Measurements from ENCODE around the gene DSCAM.

DSCAM gene

DNA sequence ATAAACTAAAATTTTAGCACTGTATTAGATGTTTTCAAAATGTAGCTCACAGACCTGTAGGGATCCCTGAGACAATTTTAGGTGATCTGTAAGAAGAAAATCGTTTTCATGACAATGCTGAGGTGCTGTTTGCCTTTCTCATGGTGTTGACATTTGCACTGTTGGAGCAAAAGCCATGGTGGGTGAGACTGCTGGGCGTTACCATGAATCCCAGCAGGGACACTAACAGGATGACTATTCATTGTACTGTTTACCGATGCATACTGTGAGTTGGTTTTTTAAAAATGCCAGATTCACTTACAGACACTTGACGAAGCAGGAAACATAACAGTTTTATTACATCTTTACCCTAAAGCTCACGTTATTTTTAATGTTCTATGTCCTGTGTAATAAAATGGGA lies 511.3 kb downstream of the DSCAM start:
- TF ChIP-seq ZBTB7A (IDR thresholded peaks at IDR 0.05; ENCODE audit: low read depth): no peak
- TF ChIP-seq, protein P1, sequence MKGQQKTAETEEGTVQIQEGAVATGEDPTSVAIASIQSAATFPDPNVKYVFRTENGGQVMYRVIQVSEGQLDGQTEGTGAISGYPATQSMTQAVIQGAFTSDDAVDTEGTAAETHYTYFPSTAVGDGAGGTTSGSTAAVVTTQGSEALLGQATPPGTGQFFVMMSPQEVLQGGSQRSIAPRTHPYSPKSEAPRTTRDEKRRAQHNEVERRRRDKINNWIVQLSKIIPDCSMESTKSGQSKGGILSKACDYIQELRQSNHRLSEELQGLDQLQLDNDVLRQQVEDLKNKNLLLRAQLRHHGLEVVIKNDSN (IDR thresholded peaks at IDR 0.05): no peak
- TF ChIP-seq TEAD4 (IDR thresholded peaks at IDR 0.05): no peak
- no peak for TF ChIP-seq CEBPB (IDR thresholded peaks at IDR 0.05)
- TF ChIP-seq NFIC (IDR thresholded peaks at IDR 0.05): no peak

DNA sequence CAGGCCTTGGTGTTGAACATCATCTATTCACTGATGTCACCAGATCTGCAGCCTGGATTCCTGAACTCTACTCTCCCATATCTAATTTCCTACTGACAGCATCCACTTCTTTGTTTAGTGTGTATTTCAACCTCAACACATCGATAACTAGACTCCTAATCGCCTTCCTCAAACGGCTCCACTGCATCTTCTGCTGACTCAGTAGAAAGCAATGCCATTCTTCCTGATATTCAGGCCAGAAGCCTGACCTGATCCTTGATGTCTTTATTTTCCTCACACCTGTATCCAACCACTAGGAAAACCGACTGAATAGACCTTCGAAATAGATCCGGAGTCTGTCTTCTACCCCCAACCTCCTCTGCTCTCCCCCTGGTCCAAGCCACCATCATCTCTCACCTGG lies 512.8 kb downstream of the DSCAM start:
- TF ChIP-seq EP300 (IDR thresholded peaks at IDR 0.05; ENCODE audit: borderline replicate concordance): no peak
- no peak for TF ChIP-seq TAF1 (IDR thresholded peaks at IDR 0.05; ENCODE audit: low read depth)
- TF ChIP-seq CREB1 (IDR thresholded peaks at IDR 0.05; ENCODE audit: low read depth): no peak
- TF ChIP-seq, protein P2, sequence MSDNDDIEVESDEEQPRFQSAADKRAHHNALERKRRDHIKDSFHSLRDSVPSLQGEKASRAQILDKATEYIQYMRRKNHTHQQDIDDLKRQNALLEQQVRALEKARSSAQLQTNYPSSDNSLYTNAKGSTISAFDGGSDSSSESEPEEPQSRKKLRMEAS (IDR thresholded peaks at IDR 0.05): no peak
- TF ChIP-seq, protein P3, sequence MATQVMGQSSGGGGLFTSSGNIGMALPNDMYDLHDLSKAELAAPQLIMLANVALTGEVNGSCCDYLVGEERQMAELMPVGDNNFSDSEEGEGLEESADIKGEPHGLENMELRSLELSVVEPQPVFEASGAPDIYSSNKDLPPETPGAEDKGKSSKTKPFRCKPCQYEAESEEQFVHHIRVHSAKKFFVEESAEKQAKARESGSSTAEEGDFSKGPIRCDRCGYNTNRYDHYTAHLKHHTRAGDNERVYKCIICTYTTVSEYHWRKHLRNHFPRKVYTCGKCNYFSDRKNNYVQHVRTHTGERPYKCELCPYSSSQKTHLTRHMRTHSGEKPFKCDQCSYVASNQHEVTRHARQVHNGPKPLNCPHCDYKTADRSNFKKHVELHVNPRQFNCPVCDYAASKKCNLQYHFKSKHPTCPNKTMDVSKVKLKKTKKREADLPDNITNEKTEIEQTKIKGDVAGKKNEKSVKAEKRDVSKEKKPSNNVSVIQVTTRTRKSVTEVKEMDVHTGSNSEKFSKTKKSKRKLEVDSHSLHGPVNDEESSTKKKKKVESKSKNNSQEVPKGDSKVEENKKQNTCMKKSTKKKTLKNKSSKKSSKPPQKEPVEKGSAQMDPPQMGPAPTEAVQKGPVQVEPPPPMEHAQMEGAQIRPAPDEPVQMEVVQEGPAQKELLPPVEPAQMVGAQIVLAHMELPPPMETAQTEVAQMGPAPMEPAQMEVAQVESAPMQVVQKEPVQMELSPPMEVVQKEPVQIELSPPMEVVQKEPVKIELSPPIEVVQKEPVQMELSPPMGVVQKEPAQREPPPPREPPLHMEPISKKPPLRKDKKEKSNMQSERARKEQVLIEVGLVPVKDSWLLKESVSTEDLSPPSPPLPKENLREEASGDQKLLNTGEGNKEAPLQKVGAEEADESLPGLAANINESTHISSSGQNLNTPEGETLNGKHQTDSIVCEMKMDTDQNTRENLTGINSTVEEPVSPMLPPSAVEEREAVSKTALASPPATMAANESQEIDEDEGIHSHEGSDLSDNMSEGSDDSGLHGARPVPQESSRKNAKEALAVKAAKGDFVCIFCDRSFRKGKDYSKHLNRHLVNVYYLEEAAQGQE (IDR thresholded peaks at IDR 0.05; ENCODE audit: low read depth): no peak
- TF ChIP-seq, protein P1 (IDR thresholded peaks at IDR 0.05): no peak
- no peak for TF ChIP-seq CEBPB (IDR thresholded peaks at IDR 0.05)
- no peak for TF ChIP-seq RAD21 (IDR thresholded peaks at IDR 0.05; ENCODE audit: low read depth)
- no peak for TF ChIP-seq FOXM1 (IDR thresholded peaks at IDR 0.05; ENCODE audit: borderline replicate concordance, low read depth)
- TF ChIP-seq TCF12 (IDR thresholded peaks at IDR 0.05; ENCODE audit: low read depth): no peak
- TF ChIP-seq ZBTB7A (IDR thresholded peaks at IDR 0.05; ENCODE audit: low read depth): no peak
- TF ChIP-seq EGR1 (IDR thresholded peaks at IDR 0.05): no peak
- no peak for TF ChIP-seq YY1 (IDR thresholded peaks at IDR 0.05; ENCODE audit: low read depth)
- TF ChIP-seq TEAD4 (IDR thresholded peaks at IDR 0.05): no peak
- TF ChIP-seq NFIC (IDR thresholded peaks at IDR 0.05): no peak

DNA sequence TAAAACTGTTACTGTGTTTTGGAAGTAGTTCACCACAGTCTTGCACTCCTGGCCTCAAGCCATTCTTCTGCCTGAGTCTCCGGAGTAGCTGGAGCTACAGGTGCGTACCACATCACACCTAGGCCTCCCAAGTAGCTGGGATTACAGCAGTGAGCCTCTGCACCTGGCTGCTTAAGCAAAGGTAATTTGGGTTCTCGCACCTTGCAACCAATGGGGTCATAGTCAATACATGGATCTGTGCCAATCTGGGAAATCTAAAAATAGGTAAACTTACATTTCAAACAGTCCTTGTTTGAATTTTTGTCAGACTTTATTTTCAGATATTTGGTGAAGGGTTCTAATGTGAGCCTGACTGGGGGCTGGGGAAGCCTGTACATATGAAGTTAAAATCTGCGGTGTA lies 513.2 kb downstream of the DSCAM start:
- TF ChIP-seq TAF1 (IDR thresholded peaks at IDR 0.05; ENCODE audit: low read depth) (no peak), CEBPB (IDR thresholded peaks at IDR 0.05) (no peak), YY1 (IDR thresholded peaks at IDR 0.05; ENCODE audit: low read depth) (no peak), FOXM1 (IDR thresholded peaks at IDR 0.05; ENCODE audit: borderline replicate concordance, low read depth) (no peak), TCF12 (IDR thresholded peaks at IDR 0.05; ENCODE audit: low read depth) (no peak), CREB1 (IDR thresholded peaks at IDR 0.05; ENCODE audit: low read depth) (no peak), ZBTB7A (IDR thresholded peaks at IDR 0.05; ENCODE audit: low read depth) (no peak)
- TF ChIP-seq, protein P3 (IDR thresholded peaks at IDR 0.05; ENCODE audit: low read depth): no peak
- TF ChIP-seq, protein P2 (IDR thresholded peaks at IDR 0.05): no peak

DNA sequence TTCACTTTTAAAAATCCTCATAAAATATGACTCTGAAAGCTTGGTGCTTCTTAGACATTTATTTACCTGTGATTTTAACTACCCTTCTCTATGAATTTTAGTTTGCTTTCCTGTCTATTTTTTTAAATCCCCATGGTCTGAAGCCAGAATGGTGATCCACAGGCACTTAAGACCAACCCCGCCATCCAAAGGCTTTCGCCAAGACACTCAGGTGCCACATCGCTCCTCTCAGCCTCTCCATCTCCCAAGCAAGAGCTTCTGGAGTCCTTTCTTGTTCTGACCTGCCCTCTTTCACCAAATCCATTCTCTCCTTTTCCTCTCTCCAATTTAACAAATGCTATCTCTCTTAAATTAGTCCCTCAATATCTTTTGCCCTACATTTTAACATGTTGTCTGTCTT lies 515.2 kb downstream of the DSCAM start:
- TF ChIP-seq, protein P2 (IDR thresholded peaks at IDR 0.05): no peak
- TF ChIP-seq CREB1 (IDR thresholded peaks at IDR 0.05; ENCODE audit: low read depth) (no peak), EP300 (IDR thresholded peaks at IDR 0.05; ENCODE audit: borderline replicate concordance) (no peak), RAD21 (IDR thresholded peaks at IDR 0.05; ENCODE audit: low read depth) (no peak), YY1 (IDR thresholded peaks at IDR 0.05; ENCODE audit: low read depth) (no peak), ZBTB7A (IDR thresholded peaks at IDR 0.05; ENCODE audit: low read depth) (no peak), CEBPB (IDR thresholded peaks at IDR 0.05) (no peak), NFIC (IDR thresholded peaks at IDR 0.05) (no peak), FOXM1 (IDR thresholded peaks at IDR 0.05; ENCODE audit: borderline replicate concordance, low read depth) (no peak)
- TF ChIP-seq, protein P1 (IDR thresholded peaks at IDR 0.05): no peak

DNA sequence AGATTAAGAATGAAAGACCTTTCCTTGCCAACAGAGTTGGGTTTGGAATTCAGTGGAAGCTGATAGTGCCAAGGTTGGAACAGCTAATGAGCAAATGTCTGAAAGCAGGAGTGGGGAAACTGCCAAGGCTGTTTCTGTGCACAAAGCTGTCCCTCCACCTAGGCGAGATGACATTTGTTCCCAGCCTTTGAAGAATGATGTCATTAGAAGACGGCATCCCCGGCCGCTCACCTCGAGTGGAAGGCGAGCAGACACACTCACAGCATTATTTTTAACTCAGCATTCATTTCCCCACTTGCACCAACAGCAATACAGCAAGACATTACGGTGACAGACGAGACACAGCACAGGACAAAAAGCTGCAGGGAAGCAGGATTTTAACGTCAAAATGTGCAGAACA lies 515.8 kb downstream of the DSCAM start:
- TF ChIP-seq, protein P3 (IDR thresholded peaks at IDR 0.05; ENCODE audit: low read depth): no peak
- TF ChIP-seq EGR1 (IDR thresholded peaks at IDR 0.05) (no peak), EP300 (IDR thresholded peaks at IDR 0.05; ENCODE audit: borderline replicate concordance) (no peak), CEBPB (IDR thresholded peaks at IDR 0.05) (no peak), ZBTB7A (IDR thresholded peaks at IDR 0.05; ENCODE audit: low read depth) (no peak), FOXM1 (IDR thresholded peaks at IDR 0.05; ENCODE audit: borderline replicate concordance, low read depth) (no peak), CREB1 (IDR thresholded peaks at IDR 0.05; ENCODE audit: low read depth) (no peak), TAF1 (IDR thresholded peaks at IDR 0.05; ENCODE audit: low read depth) (no peak), TEAD4 (IDR thresholded peaks at IDR 0.05) (no peak), RAD21 (IDR thresholded peaks at IDR 0.05; ENCODE audit: low read depth) (no peak), NFIC (IDR thresholded peaks at IDR 0.05) (no peak), YY1 (IDR thresholded peaks at IDR 0.05; ENCODE audit: low read depth) (no peak)
- TF ChIP-seq, protein P1 (IDR thresholded peaks at IDR 0.05): no peak

All from Ishikawa (cell line).